Measurements from ENCODE around the gene GLDC. TPM values are rescaled to one million over a fixed set of nuclear protein-coding genes. Genes with fewer than 3 reads are reported as not detected.

GLDC gene
- total RNA-seq, 1 experiment from 2014 or later = 4.0 TPM

DNA sequence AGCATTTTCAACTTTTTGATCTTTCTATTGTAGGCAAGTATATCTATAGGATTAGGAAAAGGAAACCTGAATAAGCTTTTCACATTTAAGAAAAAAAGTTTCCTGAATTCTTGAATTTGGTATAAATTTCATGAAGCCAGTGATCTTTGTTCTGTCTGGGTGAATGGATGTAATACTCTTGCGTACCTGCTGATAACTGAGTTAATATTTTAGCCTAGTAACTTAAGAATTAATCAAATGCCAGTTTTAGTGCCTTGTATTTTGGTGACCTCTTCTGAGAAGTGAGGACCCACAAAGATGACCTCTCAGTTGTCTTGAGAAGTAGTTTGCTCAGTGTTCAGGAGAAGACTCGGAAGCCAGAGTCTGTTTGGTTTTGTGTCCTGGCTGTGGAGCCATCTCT lies 154.7 kb downstream of the GLDC start:
- BruUV-seq (replicated peaks) = no TSS peak
- no peaks in the 10 kb centered on the region for H3K27me3 ChIP-seq (ENCODE audit: control insufficient read depth, insufficient read depth, low read length)
- DNase-seq (ENCODE audit: low read depth, low spot score) = no peak
- no peaks in the 10 kb centered on the region for H3K4me1 ChIP-seq (ENCODE audit: control insufficient read depth, insufficient read depth, low read length)
- H3K36me3 ChIP-seq (ENCODE audit: control insufficient read depth, insufficient read depth, low read length) = no peaks in the 10 kb centered on the region; the same call in 1 of the 2 replicates
- H3K4me3 ChIP-seq (ENCODE audit: low read depth in 2 of 2, low read length in 2 of 2) = no peak overlapping the region
- intact Hi-C loops (cut with micrococcal nuclease; ENCODE audit: unreplicated experiment) = no loop called here
- POLR2A ChIA-PET = no interaction called here
- CTCF ChIA-PET = no interaction called here
- in situ Hi-C loops (cut with HindIII; ENCODE audit: low pct_unique_long_range_greater_than_20kb, low sequenced_read_pairs) = no loop called here
- no peak for ATAC-seq
- no peak for TF ChIP-seq TCF7L2 (IDR thresholded peaks at IDR 0.05; ENCODE audit: low read depth, low read length)
- TF ChIP-seq, protein P1, sequence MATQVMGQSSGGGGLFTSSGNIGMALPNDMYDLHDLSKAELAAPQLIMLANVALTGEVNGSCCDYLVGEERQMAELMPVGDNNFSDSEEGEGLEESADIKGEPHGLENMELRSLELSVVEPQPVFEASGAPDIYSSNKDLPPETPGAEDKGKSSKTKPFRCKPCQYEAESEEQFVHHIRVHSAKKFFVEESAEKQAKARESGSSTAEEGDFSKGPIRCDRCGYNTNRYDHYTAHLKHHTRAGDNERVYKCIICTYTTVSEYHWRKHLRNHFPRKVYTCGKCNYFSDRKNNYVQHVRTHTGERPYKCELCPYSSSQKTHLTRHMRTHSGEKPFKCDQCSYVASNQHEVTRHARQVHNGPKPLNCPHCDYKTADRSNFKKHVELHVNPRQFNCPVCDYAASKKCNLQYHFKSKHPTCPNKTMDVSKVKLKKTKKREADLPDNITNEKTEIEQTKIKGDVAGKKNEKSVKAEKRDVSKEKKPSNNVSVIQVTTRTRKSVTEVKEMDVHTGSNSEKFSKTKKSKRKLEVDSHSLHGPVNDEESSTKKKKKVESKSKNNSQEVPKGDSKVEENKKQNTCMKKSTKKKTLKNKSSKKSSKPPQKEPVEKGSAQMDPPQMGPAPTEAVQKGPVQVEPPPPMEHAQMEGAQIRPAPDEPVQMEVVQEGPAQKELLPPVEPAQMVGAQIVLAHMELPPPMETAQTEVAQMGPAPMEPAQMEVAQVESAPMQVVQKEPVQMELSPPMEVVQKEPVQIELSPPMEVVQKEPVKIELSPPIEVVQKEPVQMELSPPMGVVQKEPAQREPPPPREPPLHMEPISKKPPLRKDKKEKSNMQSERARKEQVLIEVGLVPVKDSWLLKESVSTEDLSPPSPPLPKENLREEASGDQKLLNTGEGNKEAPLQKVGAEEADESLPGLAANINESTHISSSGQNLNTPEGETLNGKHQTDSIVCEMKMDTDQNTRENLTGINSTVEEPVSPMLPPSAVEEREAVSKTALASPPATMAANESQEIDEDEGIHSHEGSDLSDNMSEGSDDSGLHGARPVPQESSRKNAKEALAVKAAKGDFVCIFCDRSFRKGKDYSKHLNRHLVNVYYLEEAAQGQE (IDR thresholded peaks at IDR 0.05; ENCODE audit: insufficient read depth in 1 of 2, low read depth in 2 of 2, low read length in 1 of 2) = no peak
- no peak for TF ChIP-seq SIN3A (IDR thresholded peaks at IDR 0.05; ENCODE audit: borderline replicate concordance, insufficient read depth, low read depth, low read length)
- TF ChIP-seq, protein P2, sequence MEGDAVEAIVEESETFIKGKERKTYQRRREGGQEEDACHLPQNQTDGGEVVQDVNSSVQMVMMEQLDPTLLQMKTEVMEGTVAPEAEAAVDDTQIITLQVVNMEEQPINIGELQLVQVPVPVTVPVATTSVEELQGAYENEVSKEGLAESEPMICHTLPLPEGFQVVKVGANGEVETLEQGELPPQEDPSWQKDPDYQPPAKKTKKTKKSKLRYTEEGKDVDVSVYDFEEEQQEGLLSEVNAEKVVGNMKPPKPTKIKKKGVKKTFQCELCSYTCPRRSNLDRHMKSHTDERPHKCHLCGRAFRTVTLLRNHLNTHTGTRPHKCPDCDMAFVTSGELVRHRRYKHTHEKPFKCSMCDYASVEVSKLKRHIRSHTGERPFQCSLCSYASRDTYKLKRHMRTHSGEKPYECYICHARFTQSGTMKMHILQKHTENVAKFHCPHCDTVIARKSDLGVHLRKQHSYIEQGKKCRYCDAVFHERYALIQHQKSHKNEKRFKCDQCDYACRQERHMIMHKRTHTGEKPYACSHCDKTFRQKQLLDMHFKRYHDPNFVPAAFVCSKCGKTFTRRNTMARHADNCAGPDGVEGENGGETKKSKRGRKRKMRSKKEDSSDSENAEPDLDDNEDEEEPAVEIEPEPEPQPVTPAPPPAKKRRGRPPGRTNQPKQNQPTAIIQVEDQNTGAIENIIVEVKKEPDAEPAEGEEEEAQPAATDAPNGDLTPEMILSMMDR (IDR thresholded peaks at IDR 0.05) = no peak
- TF ChIP-seq POLR2AphosphoS5 (IDR thresholded peaks at IDR 0.05; ENCODE audit: low read depth, low read length) = no peak
- H3K27ac ChIP-seq (ENCODE audit: low read length) = no peak overlapping the region
- H3K9me3 ChIP-seq (ENCODE audit: control insufficient read depth, insufficient read depth, low read depth, low read length) = no peaks in the 10 kb centered on the region

DNA sequence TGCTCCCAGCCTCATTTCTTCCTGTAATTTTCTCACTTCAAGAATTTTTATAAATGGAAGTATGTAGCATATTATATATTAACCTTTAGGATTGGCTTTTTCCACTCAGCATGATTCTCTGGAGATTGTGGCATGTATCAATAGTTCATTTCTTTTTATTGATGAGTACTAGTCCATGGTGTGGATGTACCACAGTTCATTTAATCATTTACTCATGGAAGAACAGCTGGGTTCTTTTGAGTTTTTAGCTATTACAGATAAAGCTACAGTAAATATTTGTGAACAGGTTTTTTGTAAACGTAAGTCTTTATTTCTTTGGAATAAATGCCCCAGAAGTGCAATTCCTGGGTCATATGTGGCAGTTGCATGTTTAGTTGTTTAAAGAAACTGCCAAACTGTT lies 156.4 kb downstream of the GLDC start:
- Histone ChIP-seq H3K9me3 (ENCODE audit: control insufficient read depth, insufficient read depth, low read depth, low read length) (no peaks in the 10 kb centered on the region), H3K4me3 (ENCODE audit: low read depth in 2 of 2, low read length in 2 of 2) (no peak overlapping the region), H3K4me1 (ENCODE audit: control insufficient read depth, insufficient read depth, low read length) (no peaks in the 10 kb centered on the region), H3K36me3 (ENCODE audit: control insufficient read depth, insufficient read depth, low read length) (no peaks in the 10 kb centered on the region; the same call in 1 of the 2 replicates), H3K27ac (ENCODE audit: low read length) (no peak overlapping the region), H3K27me3 (ENCODE audit: control insufficient read depth, insufficient read depth, low read length) (no peaks in the 10 kb centered on the region)
- ATAC-seq = no peak
- ChIA-PET POLR2A (no interaction called here), CTCF (no interaction called here)
- in situ Hi-C loops (cut with HindIII; ENCODE audit: low pct_unique_long_range_greater_than_20kb, low sequenced_read_pairs) (no loop called here), intact Hi-C loops (cut with micrococcal nuclease; ENCODE audit: unreplicated experiment) (no loop called here)
- no TSS peak for BruUV-seq (replicated peaks)
- TF ChIP-seq, protein P2 (IDR thresholded peaks at IDR 0.05) = no peak
- TF ChIP-seq SIN3A (IDR thresholded peaks at IDR 0.05; ENCODE audit: borderline replicate concordance, insufficient read depth, low read depth, low read length) = no peak
- no peak for TF ChIP-seq TCF7L2 (IDR thresholded peaks at IDR 0.05; ENCODE audit: low read depth, low read length)
- TF ChIP-seq POLR2AphosphoS5 (IDR thresholded peaks at IDR 0.05; ENCODE audit: low read depth, low read length) = no peak
- TF ChIP-seq, protein P1 (IDR thresholded peaks at IDR 0.05; ENCODE audit: insufficient read depth in 1 of 2, low read depth in 2 of 2, low read length in 1 of 2) = no peak
- DNase-seq (ENCODE audit: low read depth, low spot score) = no peak

Data from Panc1 (cell line).